IMR-90 (cell line): Measurements from ENCODE around the gene EIF2S1.

Experiments
- CEBPB ChIP-seq: IDR thresholded peaks from 2 replicates; pipeline ENCODE4 v1.6.1; 2012; ENCODE audit warnings: low read depth, low read length, improper control_type of control experiment
- CTCF ChIP-seq: conservative IDR thresholded peaks from 2 replicates; pipeline ENCODE4 v1.5.1; 2012; ENCODE audit warnings: mild to moderate bottlenecking, low read depth, low read length, improper control_type of control experiment
- FOS ChIP-seq: fragments of 150-350 bp; IDR thresholded peaks from 2 replicates; pipeline ENCODE4 v1.6.1; 2016; ENCODE audit warnings: low read depth, low read length
- MAFK ChIP-seq: IDR thresholded peaks from 2 replicates; pipeline ENCODE4 v1.6.1; 2012; ENCODE audit warnings: low read depth, low read length, improper control_type of control experiment
- MAZ ChIP-seq: IDR thresholded peaks from 2 replicates; pipeline ENCODE4 v1.6.1; 2012; ENCODE audit warnings: low read depth, mild to moderate bottlenecking, low read length, improper control_type of control experiment, moderate library complexity, borderline replicate concordance
- MXI1 ChIP-seq: IDR thresholded peaks from 2 replicates; pipeline ENCODE4 v1.6.1; 2012; ENCODE audit warnings: low read depth, mild to moderate bottlenecking, low read length, moderate library complexity, borderline replicate concordance
- POLR2A ChIP-seq: IDR thresholded peaks from 2 replicates; pipeline ENCODE4 v1.6.1; 2012; ENCODE audit warnings: mild to moderate bottlenecking, low read depth, low read length
- RAD21 ChIP-seq: IDR thresholded peaks from 2 replicates; pipeline ENCODE4 v1.6.1; 2012; ENCODE audit warnings: low read length, improper control_type of control experiment
- RCOR1 ChIP-seq: IDR thresholded peaks from 2 replicates; pipeline ENCODE4 v1.6.1; 2012; ENCODE audit warnings: mild to moderate bottlenecking, low read length, improper control_type of control experiment; ENCODE audit not compliant: insufficient replicate concordance
- RFX5 ChIP-seq: IDR thresholded peaks from 2 replicates; pipeline ENCODE4 v1.8.0; 2012; ENCODE audit warnings: low read depth, mild to moderate bottlenecking, low read length, moderate library complexity
- SMC3 ChIP-seq: fragments of 150-350 bp; IDR thresholded peaks from 2 replicates; pipeline ENCODE4 v1.6.1; 2016; ENCODE audit warnings: low read depth, mild to moderate bottlenecking, antibody characterized with exemption, low read length, moderate library complexity
- USF2 ChIP-seq: fragments of 150-350 bp; IDR thresholded peaks from 2 replicates; pipeline ENCODE4 v1.6.1; 2017; ENCODE audit warnings: mild to moderate bottlenecking, antibody characterized with exemption, low read length, low read depth

- TF ChIP-seq CTCF, result no peak
- TF ChIP-seq RCOR1, result no peak
- TF ChIP-seq POLR2A, result no peak
- no peak for TF ChIP-seq SMC3
- TF ChIP-seq CEBPB, result no peak
- TF ChIP-seq USF2, result no peak
- TF ChIP-seq RFX5, result no peak
- no peak for TF ChIP-seq MAFK
- no peak for TF ChIP-seq MAZ
- no peak for TF ChIP-seq RAD21
- TF ChIP-seq MXI1, result no peak
- no peak for TF ChIP-seq FOS
These were observed 65.5 kb downstream of the EIF2S1 start for GRCh38 chr14:67425608-67426007.
